H1 (cell line): Measurements from ENCODE around the gene PHACTR1. TPM values are rescaled to one million over a fixed set of nuclear protein-coding genes. Genes with fewer than 3 reads are reported as not detected.

Experiments
- CHD7 ChIP-seq: fragments of 300-600 bp; sonication (generic); IDR thresholded peaks from 2 replicates; pipeline ENCODE4 v1.7.1; 2012; ENCODE audit warnings: low read length, moderate library complexity, mild to moderate bottlenecking, inconsistent platforms; ENCODE audit not compliant: insufficient replicate concordance
- E2F6 ChIP-seq: IDR thresholded peaks from 2 replicates; pipeline ENCODE4 v1.6.1; 2012; ENCODE audit warnings: inconsistent platforms
- KDM4A ChIP-seq: IDR thresholded peaks from one replicate; pipeline ENCODE4 v1.7.1; 2012; ENCODE audit warnings: low read depth, mild to moderate bottlenecking, moderate library complexity, low read length, inconsistent platforms; ENCODE audit not compliant: severe bottlenecking
- MAX ChIP-seq: IDR thresholded peaks from 2 replicates; pipeline ENCODE4 v1.6.1; 2012; ENCODE audit warnings: inconsistent platforms
- NANOG ChIP-seq: IDR thresholded peaks from 2 replicates; pipeline ENCODE4 v1.6.1; 2011; ENCODE audit warnings: low read length, low read depth, mild to moderate bottlenecking, inconsistent platforms; ENCODE audit not compliant: insufficient read depth, poor library complexity, severe bottlenecking
- POLR2A ChIP-seq, 2 experiments: IDR thresholded peaks; 1 replicate in 1 of 2; 2 replicates in 1 of 2; pipeline ENCODE4 v1.6.1; 2011; ENCODE audit warnings: low read depth in 2 of 2, low read length in 2 of 2, mild to moderate bottlenecking in 2 of 2; ENCODE audit errors: control extremely low read depth in 1 of 2
- SIRT6 ChIP-seq: IDR thresholded peaks from one replicate; pipeline ENCODE4 v1.7.1; 2012; ENCODE audit warnings: low read length, inconsistent platforms
- SRF ChIP-seq: IDR thresholded peaks from 2 replicates; pipeline ENCODE4 v1.6.1; 2011; ENCODE audit warnings: mild to moderate bottlenecking, low read depth, low read length, moderate library complexity
- TAF1 ChIP-seq: IDR thresholded peaks from 2 replicates; pipeline ENCODE4 v1.6.1; 2011; ENCODE audit warnings: mild to moderate bottlenecking, low read depth, low read length
- TEAD4 ChIP-seq: IDR thresholded peaks from 2 replicates; pipeline ENCODE4 v1.6.1; 2012; ENCODE audit warnings: low read depth, low read length, inconsistent platforms, mixed read lengths
- YY1 ChIP-seq: IDR thresholded peaks from 2 replicates; pipeline ENCODE4 v1.6.1; 2011; ENCODE audit warnings: low read depth, mild to moderate bottlenecking, low read length
- polyA plus RNA-seq, 7 experiments: library from polyadenylated mRNA; depleted of rRNA in 3 of 7; stranded (reverse) in 5 of 7; unstranded in 2 of 7; fragments of >200 nt in 5 of 7; fragments of 200-250 nt in 2 of 7; gene quantifications; 1 replicate in 5 of 7; 2 replicates in 1 of 7; 4 replicates in 1 of 7; pipeline versions ENCODE4 v1.2.1 to v1.2.3, GENCODE V29; 2011 to 2013; ENCODE audit warnings: missing spikeins in 2 of 7, mixed read lengths in 2 of 7
- total RNA-seq: library from RNA; stranded (reverse); fragmentation: NEBNext Ultra II Directional; extraction: Animal tissue kit (Norgen Biotek cat#: 25700); gene quantifications from 2 replicates; pipeline ENCODE4 v1.2.1, GENCODE V29; 2021

PHACTR1 gene
- total and polyA plus RNA-seq, 2 of the 8 experiments (the other 6 are each of a cell fraction or from before 2014, with no cell fraction given) = 3.9 to 17.1 TPM

- TF ChIP-seq CHD7 (no peak), POLR2A (IDR thresholded peaks at IDR 0.05; ENCODE audit: control extremely low read depth in 1 of 2, low read depth in 2 of 2, low read length in 2 of 2) (no peak), TEAD4 (no peak), NANOG (no peak), MAX (no peak), SIRT6 (no peak), E2F6 (no peak), SRF (no peak), KDM4A (no peak), YY1 (no peak), TAF1 (no peak)
- TF ChIP-seq, all 59 proteins: peak for 0
Observed at GRCh38 chr6:13241364-13241763, 524.8 kb downstream of the PHACTR1 start (continued).
